HepG2 (cell line): Measurements from ENCODE around the gene SRXN1. TPM values are rescaled to one million over a fixed set of nuclear protein-coding genes. Genes with fewer than 3 reads are reported as not detected.

Experiments
- CENPT ChIP-seq: sonication (generic); formaldehyde crosslinking; IDR thresholded peaks from 2 replicates; pipeline ENCODE4 v1.8.0; 2022; ENCODE audit warnings: low read depth, mild to moderate bottlenecking, moderate library complexity, missing genetic modification reagents
- GFI1 ChIP-seq: sonication (generic); formaldehyde crosslinking; IDR thresholded peaks from 2 replicates; pipeline ENCODE4 v1.5.0; 2020; ENCODE audit warnings: missing genetic modification reagents, mild to moderate bottlenecking, borderline replicate concordance
- GTF2F1 ChIP-seq: fragments of 150-350 bp; IDR thresholded peaks from 2 replicates; pipeline ENCODE4 v1.6.1; 2014; ENCODE audit warnings: low read length
- KDM6A ChIP-seq: IDR thresholded peaks from 2 replicates; pipeline ENCODE4 v1.6.1; 2016; ENCODE audit warnings: low read depth
- NR2F1 ChIP-seq, 2 experiments: fragments of 450-650 bp in 1 of 2; formaldehyde crosslinking in 1 of 2; IDR thresholded peaks; 2 replicates each; pipeline versions ENCODE4 v1.5.0 to v1.6.1; 2016 to 2020; ENCODE audit warnings: mild to moderate bottlenecking in 1 of 2, missing compliant biosample characterization in 1 of 2, missing genetic modification reagents in 1 of 2, moderate library complexity in 1 of 2
- PLSCR1 ChIP-seq: sonication (generic); formaldehyde crosslinking; IDR thresholded peaks from 2 replicates; pipeline ENCODE4 v1.5.0; 2020; ENCODE audit warnings: missing genetic modification reagents, mild to moderate bottlenecking, borderline replicate concordance
- PRPF4 ChIP-seq: fragments of 200-400 bp; formaldehyde crosslinking; IDR thresholded peaks from 2 replicates; pipeline ENCODE4 v1.6.1; 2016; ENCODE audit warnings: low read length, low read depth; ENCODE audit not compliant: poor library complexity, severe bottlenecking
- SRSF1 ChIP-seq: fragments of 200-400 bp; formaldehyde crosslinking; optimal IDR thresholded peaks from 2 replicates; pipeline ENCODE3; 2017; ENCODE audit warnings: mild to moderate bottlenecking, low read depth, low read length, moderate library complexity
- SSRP1 ChIP-seq: IDR thresholded peaks from 2 replicates; pipeline ENCODE4 v1.6.1; 2016; ENCODE audit warnings: control low read depth
- YEATS4 ChIP-seq: sonication (generic); formaldehyde crosslinking; IDR thresholded peaks from 2 replicates; pipeline ENCODE4 v1.4.0; 2020; ENCODE audit warnings: missing genetic modification reagents, borderline replicate concordance
- ZBTB44 ChIP-seq: sonication (generic); formaldehyde crosslinking; IDR thresholded peaks from 2 replicates; pipeline ENCODE4 v1.4.0; 2020; ENCODE audit warnings: missing genetic modification reagents
- ZC3H4 ChIP-seq: sonication (generic); formaldehyde crosslinking; IDR thresholded peaks from 2 replicates; pipeline ENCODE4 v1.4.0; 2020; ENCODE audit warnings: missing genetic modification reagents, borderline replicate concordance
- ZNF235 ChIP-seq: sonication (generic); formaldehyde crosslinking; IDR thresholded peaks from 2 replicates; pipeline ENCODE4 v1.8.1; 2023; ENCODE audit warnings: mild to moderate bottlenecking, missing genetic modification reagents, borderline replicate concordance
- ZNF263 ChIP-seq: sonication (generic); formaldehyde crosslinking; IDR thresholded peaks from 2 replicates; pipeline ENCODE4 v1.4.0; 2020; ENCODE audit warnings: missing genetic modification reagents
- ZNF275 ChIP-seq: sonication (generic); formaldehyde crosslinking; IDR thresholded peaks from 2 replicates; pipeline ENCODE4 v1.8.0; 2022; ENCODE audit warnings: missing genetic modification reagents, mild to moderate bottlenecking, inconsistent platforms, borderline replicate concordance
- ZNF33B ChIP-seq: sonication (generic); formaldehyde crosslinking; IDR thresholded peaks from 2 replicates; pipeline ENCODE4 v1.5.1; 2020; ENCODE audit warnings: mild to moderate bottlenecking, missing genetic modification reagents
- ZNF44 ChIP-seq: sonication (generic); formaldehyde crosslinking; IDR thresholded peaks from 2 replicates; pipeline ENCODE4 v1.5.1; 2020; ENCODE audit warnings: mild to moderate bottlenecking, missing genetic modification reagents
- ZNF569 ChIP-seq: sonication (generic); formaldehyde crosslinking; IDR thresholded peaks from 2 replicates; pipeline ENCODE4 v1.5.0; 2020; ENCODE audit warnings: mild to moderate bottlenecking, missing genetic modification reagents, moderate library complexity, borderline replicate concordance
- ZNF780A ChIP-seq: sonication (generic); formaldehyde crosslinking; IDR thresholded peaks from 2 replicates; pipeline ENCODE4 v1.8.0; 2022; ENCODE audit warnings: mild to moderate bottlenecking, missing genetic modification reagents, moderate library complexity
- polyA plus RNA-seq, 8 experiments: library from polyadenylated mRNA; depleted of rRNA in 3 of 8; stranded (reverse) in 7 of 8; unstranded in 1 of 8; fragments of >200 nt; fragmentation: Illumina TruSeq in 4 of 8; extraction: Trizol in 4 of 8; gene quantifications; 2 replicates each; pipeline versions ENCODE4 v1.2.1 to v1.2.3, GENCODE V29; 2011 to 2016; ENCODE audit warnings: low read depth in 4 of 8, missing spikeins in 1 of 8, mixed read lengths in 1 of 8; ENCODE audit not compliant: insufficient read depth in 1 of 8
- total RNA-seq, 5 experiments: library from RNA; depleted of rRNA; stranded (reverse); fragments of >200 nt; fragmentation: Illumina TruSeq; extraction: Trizol; gene quantifications; 2 replicates each; pipeline ENCODE4 v1.2.3, GENCODE V29; 2016; ENCODE audit warnings: low read depth in 1 of 5
- TF ChIP-seq, protein P1 (sequence below): sonication (generic); formaldehyde crosslinking; IDR thresholded peaks from 2 replicates; pipeline ENCODE4 v1.4.0; 2020; ENCODE audit warnings: low read depth, mild to moderate bottlenecking, missing genetic modification reagents
- TF ChIP-seq, protein P2 (sequence below): sonication (generic); formaldehyde crosslinking; IDR thresholded peaks from 2 replicates; pipeline ENCODE4 v1.8.0; 2022; ENCODE audit warnings: mild to moderate bottlenecking, missing genetic modification reagents, moderate library complexity

The SRXN1 gene
- total and polyA plus RNA-seq, 2 of the 13 experiments (the other 11 are each of a cell fraction or from before 2014, with no cell fraction given): 29.9 to 87.7 TPM

GRCh38 chr20:653110-653589 is at the start of gene SRXN1 (continued):
- TF ChIP-seq PLSCR1 (CRISPR knock-in tag): no peak
- TF ChIP-seq SRSF1: no peak
- TF ChIP-seq YEATS4 (CRISPR knock-in tag): peak; percentile 89
- no peak for TF ChIP-seq ZNF569 (CRISPR knock-in tag)
- no peak for TF ChIP-seq GTF2F1
- no peak; the same call in 1 of the 2 replicates for TF ChIP-seq ZNF33B
- TF ChIP-seq ZNF780A (CRISPR knock-in tag): peak; percentile 28; the same call in 1 of the 2 replicates
- TF ChIP-seq ZNF235 (CRISPR knock-in tag): peak; percentile 97
- TF ChIP-seq, protein P1, sequence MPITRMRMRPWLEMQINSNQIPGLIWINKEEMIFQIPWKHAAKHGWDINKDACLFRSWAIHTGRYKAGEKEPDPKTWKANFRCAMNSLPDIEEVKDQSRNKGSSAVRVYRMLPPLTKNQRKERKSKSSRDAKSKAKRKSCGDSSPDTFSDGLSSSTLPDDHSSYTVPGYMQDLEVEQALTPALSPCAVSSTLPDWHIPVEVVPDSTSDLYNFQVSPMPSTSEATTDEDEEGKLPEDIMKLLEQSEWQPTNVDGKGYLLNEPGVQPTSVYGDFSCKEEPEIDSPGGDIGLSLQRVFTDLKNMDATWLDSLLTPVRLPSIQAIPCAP (CRISPR knock-in tag): no peak
- TF ChIP-seq ZC3H4: no peak
- TF ChIP-seq ZNF263: peak; percentile 63
- TF ChIP-seq NR2F1 (CRISPR knock-in tag; IDR thresholded peaks at IDR 0.05): peak in 1 of 2 experiments; percentile 68; a peak in 2 of 4 replicates
- no peak for TF ChIP-seq ZBTB44 (CRISPR knock-in tag)
- TF ChIP-seq KDM6A (CRISPR knock-in tag): no peak
- TF ChIP-seq ZNF44 (CRISPR knock-in tag): no peak
- no peak for TF ChIP-seq SSRP1
- TF ChIP-seq, protein P2, sequence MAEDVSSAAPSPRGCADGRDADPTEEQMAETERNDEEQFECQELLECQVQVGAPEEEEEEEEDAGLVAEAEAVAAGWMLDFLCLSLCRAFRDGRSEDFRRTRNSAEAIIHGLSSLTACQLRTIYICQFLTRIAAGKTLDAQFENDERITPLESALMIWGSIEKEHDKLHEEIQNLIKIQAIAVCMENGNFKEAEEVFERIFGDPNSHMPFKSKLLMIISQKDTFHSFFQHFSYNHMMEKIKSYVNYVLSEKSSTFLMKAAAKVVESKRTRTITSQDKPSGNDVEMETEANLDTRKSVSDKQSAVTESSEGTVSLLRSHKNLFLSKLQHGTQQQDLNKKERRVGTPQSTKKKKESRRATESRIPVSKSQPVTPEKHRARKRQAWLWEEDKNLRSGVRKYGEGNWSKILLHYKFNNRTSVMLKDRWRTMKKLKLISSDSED: no peak
- peak; percentile 70; the same call in 1 of the 2 replicates for TF ChIP-seq ZNF275 (CRISPR knock-in tag)
- TF ChIP-seq GFI1 (CRISPR knock-in tag): peak; percentile 46; the same call in 1 of the 2 replicates
- TF ChIP-seq PRPF4: no peak
- TF ChIP-seq CENPT (CRISPR knock-in tag): no peak
